Measurements from ENCODE around the gene PHLPP1. TPM values are rescaled to one million over a fixed set of nuclear protein-coding genes. Genes with fewer than 3 reads are reported as not detected.

Gene PHLPP1
- total and polyA plus RNA-seq, 2 donors (not counting 1 experiment from before 2014, with no cell fraction given) = 3.6 to 5.0 TPM

- Histone ChIP-seq H3K9me3 (ENCODE audit: control insufficient read depth, insufficient read depth, low read depth, low read length) (no peaks in the 10 kb centered on the region), H3K36me3 (ENCODE audit: control insufficient read depth, insufficient read depth, low read length) (no peaks in the 10 kb centered on the region), H3K4me1 (ENCODE audit: control insufficient read depth, extremely low read depth, insufficient read depth, low read length) (no peaks in the 10 kb centered on the region), H3K27me3 (ENCODE audit: control insufficient read depth, insufficient read depth, low read length) (no peaks in the 10 kb centered on the region), H2AFZ (ENCODE audit: low read length) (no peak overlapping the region), H3K27ac (ENCODE audit: insufficient read depth, low read length) (no peak overlapping the region), H3K4me3 (replicated peaks in 1 of 4; ENCODE audit: control extremely low read depth in 1 of 4, insufficient read depth in 1 of 4, low read depth in 3 of 4, low read length in 4 of 4) (no peak overlapping the region), H3K79me2 (ENCODE audit: control insufficient read depth, insufficient read depth, low read length) (no peaks in the 10 kb centered on the region), H3K9ac (ENCODE audit: insufficient read depth, low read length) (no peak overlapping the region), H4K20me1 (ENCODE audit: control insufficient read depth, extremely low read depth, insufficient read depth, low read length) (no peaks in the 10 kb centered on the region), H3K4me2 (ENCODE audit: extremely low read depth, insufficient read depth, low read length) (no peak overlapping the region)
- no peak for DNase-seq (ENCODE audit: low read depth in 2 of 2)
- TF ChIP-seq EZH2 (IDR thresholded peaks at IDR 0.05; ENCODE audit: low read length, missing control alignments) (no peak), CTCF (conservative IDR thresholded peaks at IDR 0.05 in 1 of 2, IDR thresholded peaks at IDR 0.05 in 1 of 2; ENCODE audit: low read depth in 1 of 2, low read length in 2 of 2) (no peak)
Measured at GRCh38 chr18:62870643-62871042, 155.3 kb downstream of the PHLPP1 start.

GRCh38 chr18:62875323-62875722, 160.0 kb downstream of the PHLPP1 start:
- Histone ChIP-seq H3K27me3 (ENCODE audit: control insufficient read depth, insufficient read depth, low read length) (no peaks in the 10 kb centered on the region), H3K79me2 (ENCODE audit: control insufficient read depth, insufficient read depth, low read length) (no peaks in the 10 kb centered on the region), H3K27ac (ENCODE audit: insufficient read depth, low read length) (no peak overlapping the region), H2AFZ (ENCODE audit: low read length) (no peak overlapping the region), H4K20me1 (ENCODE audit: control insufficient read depth, extremely low read depth, insufficient read depth, low read length) (no peaks in the 10 kb centered on the region), H3K36me3 (ENCODE audit: control insufficient read depth, insufficient read depth, low read length) (no peaks in the 10 kb centered on the region), H3K4me1 (ENCODE audit: control insufficient read depth, extremely low read depth, insufficient read depth, low read length) (peaks cover 9% of the 10 kb centered on the region), H3K4me3 (replicated peaks in 1 of 4; ENCODE audit: control extremely low read depth in 1 of 4, insufficient read depth in 1 of 4, low read depth in 3 of 4, low read length in 4 of 4) (no peak overlapping the region), H3K9ac (ENCODE audit: insufficient read depth, low read length) (no peak overlapping the region), H3K4me2 (ENCODE audit: extremely low read depth, insufficient read depth, low read length) (no peak overlapping the region), H3K9me3 (ENCODE audit: control insufficient read depth, insufficient read depth, low read depth, low read length) (no peaks in the 10 kb centered on the region)
- DNase-seq (ENCODE audit: low read depth in 2 of 2) = no peak
- TF ChIP-seq CTCF (conservative IDR thresholded peaks at IDR 0.05 in 1 of 2, IDR thresholded peaks at IDR 0.05 in 1 of 2; ENCODE audit: low read depth in 1 of 2, low read length in 2 of 2) (no peak), EZH2 (IDR thresholded peaks at IDR 0.05; ENCODE audit: low read length, missing control alignments) (no peak)

DNA sequence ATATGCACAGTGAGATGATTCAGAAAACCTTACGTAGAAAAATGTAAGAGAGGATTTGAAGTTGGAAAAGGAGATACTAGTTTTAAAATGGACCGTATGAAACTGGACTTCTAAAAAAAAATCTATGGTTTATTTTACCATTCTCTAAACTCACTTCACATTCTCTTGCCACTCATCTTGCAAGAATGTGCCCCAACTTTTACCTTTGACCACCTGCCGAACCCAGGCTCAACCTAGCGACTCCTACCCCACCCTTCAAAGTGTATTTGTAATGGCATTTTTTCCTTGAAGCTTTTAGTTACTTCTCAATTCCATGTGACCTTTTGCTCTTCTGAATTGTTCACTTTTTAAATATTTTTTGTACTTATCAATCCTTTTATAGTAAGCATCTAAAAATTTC, 160.8 kb downstream of the PHLPP1 start:
- Histone ChIP-seq H4K20me1 (ENCODE audit: control insufficient read depth, extremely low read depth, insufficient read depth, low read length) (no peaks in the 10 kb centered on the region), H3K27ac (ENCODE audit: insufficient read depth, low read length) (no peak overlapping the region), H3K4me3 (replicated peaks in 1 of 4; ENCODE audit: control extremely low read depth in 1 of 4, insufficient read depth in 1 of 4, low read depth in 3 of 4, low read length in 4 of 4) (no peak overlapping the region), H3K4me2 (ENCODE audit: extremely low read depth, insufficient read depth, low read length) (no peak overlapping the region), H3K36me3 (ENCODE audit: control insufficient read depth, insufficient read depth, low read length) (no peaks in the 10 kb centered on the region), H3K27me3 (ENCODE audit: control insufficient read depth, insufficient read depth, low read length) (no peaks in the 10 kb centered on the region), H3K79me2 (ENCODE audit: control insufficient read depth, insufficient read depth, low read length) (no peaks in the 10 kb centered on the region), H3K9ac (ENCODE audit: insufficient read depth, low read length) (no peak overlapping the region), H3K4me1 (ENCODE audit: control insufficient read depth, extremely low read depth, insufficient read depth, low read length) (peaks cover 9% of the 10 kb centered on the region), H3K9me3 (ENCODE audit: control insufficient read depth, insufficient read depth, low read depth, low read length) (no peaks in the 10 kb centered on the region), H2AFZ (ENCODE audit: low read length) (no peak overlapping the region)
- no peak for TF ChIP-seq EZH2 (IDR thresholded peaks at IDR 0.05; ENCODE audit: low read length, missing control alignments)
- no peak for TF ChIP-seq CTCF (conservative IDR thresholded peaks at IDR 0.05 in 1 of 2, IDR thresholded peaks at IDR 0.05 in 1 of 2; ENCODE audit: low read depth in 1 of 2, low read length in 2 of 2)
- peak in 1 of 2 donors; percentile 28 for DNase-seq (ENCODE audit: low read depth in 2 of 2)
